GM21526 (cell line): ENCODE data around the gene TSHZ3.

Experiments
- ATAC-seq: cut with Tn5 transposase; IDR thresholded peaks from one replicate; pipeline ENCODE4 v1.9.1; 2021; ENCODE audit warnings: moderate library complexity; ENCODE audit not compliant: unreplicated experiment, low FRiP score

TSHZ3 gene

GRCh38 chr19:31269425-31270127, 79.7 kb downstream of the TSHZ3 start:
- no peak for ATAC-seq

- no peak for ATAC-seq
Observed at GRCh38 chr19:31268751-31269383, 80.4 kb downstream of the TSHZ3 start.

GRCh38 chr19:31266731-31267130, 82.5 kb downstream of the TSHZ3 start:
- ATAC-seq, result no peak

- ATAC-seq, result no peak
Observed at GRCh38 chr19:31266196-31266595, 83.0 kb downstream of the TSHZ3 start.

- ATAC-seq, result no peak
Observed at GRCh38 chr19:31264041-31264778, 85.0 kb downstream of the TSHZ3 start.

GRCh38 chr19:31263328-31263727, 85.9 kb downstream of the TSHZ3 start:
- ATAC-seq, result no peak

GRCh38 chr19:31262725-31263191, 86.5 kb downstream of the TSHZ3 start:
- no peak for ATAC-seq

- ATAC-seq, result no peak
Observed at GRCh38 chr19:31261603-31262212, 87.5 kb downstream of the TSHZ3 start.

- no peak for ATAC-seq
Observed at GRCh38 chr19:31261019-31261602, 88.1 kb downstream of the TSHZ3 start.

- no peak for ATAC-seq
Observed at GRCh38 chr19:31260171-31260933, 88.9 kb downstream of the TSHZ3 start.

- ATAC-seq, result no peak
Observed at GRCh38 chr19:31258211-31259052, 90.8 kb downstream of the TSHZ3 start.

- ATAC-seq, result no peak
Observed at GRCh38 chr19:31257426-31258130, 91.7 kb downstream of the TSHZ3 start.

GRCh38 chr19:31257025-31257424, 92.2 kb downstream of the TSHZ3 start:
- no peak for ATAC-seq

- ATAC-seq, result no peak
Observed at GRCh38 chr19:31256593-31256960, 92.7 kb downstream of the TSHZ3 start.

GRCh38 chr19:31255831-31256592, 93.2 kb downstream of the TSHZ3 start:
- ATAC-seq, result no peak

- no peak for ATAC-seq
Observed at GRCh38 chr19:31255174-31255799, 93.9 kb downstream of the TSHZ3 start.

GRCh38 chr19:31254611-31255010, 94.6 kb downstream of the TSHZ3 start:
- no peak for ATAC-seq
